ENCODE measurements around the gene STN1. TPM values are rescaled to one million over a fixed set of nuclear protein-coding genes. Genes with fewer than 3 reads are reported as not detected.
A peak's percentile ranks its signal among the peaks of the same experiment; 100 is the strongest.

STN1 gene
- total and polyA plus RNA-seq, 10 of the 15 experiments (the other 5 are each of a cell fraction or from before 2014, with no cell fraction given): 22.2 to 31.8 (median 28.5) TPM

DNA sequence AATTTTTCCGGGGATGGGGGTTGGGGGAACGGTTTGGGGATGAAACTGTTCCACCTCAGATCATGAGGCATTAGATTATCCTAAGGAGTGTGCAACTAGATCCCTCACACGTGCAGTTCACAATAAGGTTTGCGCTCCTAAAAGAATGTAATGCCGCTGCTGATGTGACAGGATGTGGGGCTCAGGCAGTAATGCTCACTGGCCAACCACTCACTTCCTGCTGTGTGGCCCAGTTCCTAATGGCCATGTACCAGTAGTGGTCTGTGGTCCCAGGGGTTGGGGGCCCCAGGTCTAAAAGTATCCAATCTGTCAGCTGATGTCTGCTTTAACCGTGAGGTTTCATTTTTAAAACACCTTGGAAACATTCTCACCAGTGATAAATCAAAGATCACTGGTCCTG, 2.2 kb downstream of the STN1 start (continued):
- TF ChIP-seq, protein P1, sequence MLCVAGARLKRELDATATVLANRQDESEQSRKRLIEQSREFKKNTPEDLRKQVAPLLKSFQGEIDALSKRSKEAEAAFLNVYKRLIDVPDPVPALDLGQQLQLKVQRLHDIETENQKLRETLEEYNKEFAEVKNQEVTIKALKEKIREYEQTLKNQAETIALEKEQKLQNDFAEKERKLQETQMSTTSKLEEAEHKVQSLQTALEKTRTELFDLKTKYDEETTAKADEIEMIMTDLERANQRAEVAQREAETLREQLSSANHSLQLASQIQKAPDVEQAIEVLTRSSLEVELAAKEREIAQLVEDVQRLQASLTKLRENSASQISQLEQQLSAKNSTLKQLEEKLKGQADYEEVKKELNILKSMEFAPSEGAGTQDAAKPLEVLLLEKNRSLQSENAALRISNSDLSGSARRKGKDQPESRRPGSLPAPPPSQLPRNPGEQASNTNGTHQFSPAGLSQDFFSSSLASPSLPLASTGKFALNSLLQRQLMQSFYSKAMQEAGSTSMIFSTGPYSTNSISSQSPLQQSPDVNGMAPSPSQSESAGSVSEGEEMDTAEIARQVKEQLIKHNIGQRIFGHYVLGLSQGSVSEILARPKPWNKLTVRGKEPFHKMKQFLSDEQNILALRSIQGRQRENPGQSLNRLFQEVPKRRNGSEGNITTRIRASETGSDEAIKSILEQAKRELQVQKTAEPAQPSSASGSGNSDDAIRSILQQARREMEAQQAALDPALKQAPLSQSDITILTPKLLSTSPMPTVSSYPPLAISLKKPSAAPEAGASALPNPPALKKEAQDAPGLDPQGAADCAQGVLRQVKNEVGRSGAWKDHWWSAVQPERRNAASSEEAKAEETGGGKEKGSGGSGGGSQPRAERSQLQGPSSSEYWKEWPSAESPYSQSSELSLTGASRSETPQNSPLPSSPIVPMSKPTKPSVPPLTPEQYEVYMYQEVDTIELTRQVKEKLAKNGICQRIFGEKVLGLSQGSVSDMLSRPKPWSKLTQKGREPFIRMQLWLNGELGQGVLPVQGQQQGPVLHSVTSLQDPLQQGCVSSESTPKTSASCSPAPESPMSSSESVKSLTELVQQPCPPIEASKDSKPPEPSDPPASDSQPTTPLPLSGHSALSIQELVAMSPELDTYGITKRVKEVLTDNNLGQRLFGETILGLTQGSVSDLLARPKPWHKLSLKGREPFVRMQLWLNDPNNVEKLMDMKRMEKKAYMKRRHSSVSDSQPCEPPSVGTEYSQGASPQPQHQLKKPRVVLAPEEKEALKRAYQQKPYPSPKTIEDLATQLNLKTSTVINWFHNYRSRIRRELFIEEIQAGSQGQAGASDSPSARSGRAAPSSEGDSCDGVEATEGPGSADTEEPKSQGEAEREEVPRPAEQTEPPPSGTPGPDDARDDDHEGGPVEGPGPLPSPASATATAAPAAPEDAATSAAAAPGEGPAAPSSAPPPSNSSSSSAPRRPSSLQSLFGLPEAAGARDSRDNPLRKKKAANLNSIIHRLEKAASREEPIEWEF (IDR thresholded peaks at IDR 0.05; ENCODE audit: insufficient replicate concordance, low read depth, low read length): no peak
- no peak for TF ChIP-seq CBX3 (IDR thresholded peaks at IDR 0.05; ENCODE audit: borderline replicate concordance, low read depth)
- TF ChIP-seq CREM (IDR thresholded peaks at IDR 0.05; ENCODE audit: low read depth): no peak
- no peak for TF ChIP-seq TAF1 (IDR thresholded peaks at IDR 0.05; ENCODE audit: borderline replicate concordance, low read depth, low read length)
- no peak for TF ChIP-seq ATF3 (IDR thresholded peaks at IDR 0.05; ENCODE audit: borderline replicate concordance, extremely low read depth, low read depth, low read length)
- no peak for TF ChIP-seq GABPA (IDR thresholded peaks at IDR 0.05; ENCODE audit: low read depth)
- no peak for TF ChIP-seq HDGF (IDR thresholded peaks at IDR 0.05)
- no peak for TF ChIP-seq FOXM1 (IDR thresholded peaks at IDR 0.05; ENCODE audit: low read depth, low read length)
- TF ChIP-seq SP1 (IDR thresholded peaks at IDR 0.05; ENCODE audit: low read depth, low read length): no peak
- TF ChIP-seq RCOR1 (conservative IDR thresholded peaks at IDR 0.05; ENCODE audit: low read depth, low read length): no peak
- no peak for TF ChIP-seq YBX1 (IDR thresholded peaks at IDR 0.05)
- TF ChIP-seq ZSCAN29 (IDR thresholded peaks at IDR 0.05): no peak
- no peak for TF ChIP-seq ZZZ3 (IDR thresholded peaks at IDR 0.05; ENCODE audit: control insufficient read depth, insufficient read length, low read depth)
- TF ChIP-seq HDAC6 (IDR thresholded peaks at IDR 0.05; ENCODE audit: unreplicated experiment): no peak
- TF ChIP-seq SUZ12 (IDR thresholded peaks at IDR 0.05; ENCODE audit: unreplicated experiment): no peak
- TF ChIP-seq SPI1 (IDR thresholded peaks at IDR 0.05; ENCODE audit: borderline replicate concordance, insufficient read depth, low read depth, low read length): peak; percentile 49; the same call in 1 of the 2 replicates
- no peak for TF ChIP-seq ZNF24 (IDR thresholded peaks at IDR 0.05)
- TF ChIP-seq, protein P2, sequence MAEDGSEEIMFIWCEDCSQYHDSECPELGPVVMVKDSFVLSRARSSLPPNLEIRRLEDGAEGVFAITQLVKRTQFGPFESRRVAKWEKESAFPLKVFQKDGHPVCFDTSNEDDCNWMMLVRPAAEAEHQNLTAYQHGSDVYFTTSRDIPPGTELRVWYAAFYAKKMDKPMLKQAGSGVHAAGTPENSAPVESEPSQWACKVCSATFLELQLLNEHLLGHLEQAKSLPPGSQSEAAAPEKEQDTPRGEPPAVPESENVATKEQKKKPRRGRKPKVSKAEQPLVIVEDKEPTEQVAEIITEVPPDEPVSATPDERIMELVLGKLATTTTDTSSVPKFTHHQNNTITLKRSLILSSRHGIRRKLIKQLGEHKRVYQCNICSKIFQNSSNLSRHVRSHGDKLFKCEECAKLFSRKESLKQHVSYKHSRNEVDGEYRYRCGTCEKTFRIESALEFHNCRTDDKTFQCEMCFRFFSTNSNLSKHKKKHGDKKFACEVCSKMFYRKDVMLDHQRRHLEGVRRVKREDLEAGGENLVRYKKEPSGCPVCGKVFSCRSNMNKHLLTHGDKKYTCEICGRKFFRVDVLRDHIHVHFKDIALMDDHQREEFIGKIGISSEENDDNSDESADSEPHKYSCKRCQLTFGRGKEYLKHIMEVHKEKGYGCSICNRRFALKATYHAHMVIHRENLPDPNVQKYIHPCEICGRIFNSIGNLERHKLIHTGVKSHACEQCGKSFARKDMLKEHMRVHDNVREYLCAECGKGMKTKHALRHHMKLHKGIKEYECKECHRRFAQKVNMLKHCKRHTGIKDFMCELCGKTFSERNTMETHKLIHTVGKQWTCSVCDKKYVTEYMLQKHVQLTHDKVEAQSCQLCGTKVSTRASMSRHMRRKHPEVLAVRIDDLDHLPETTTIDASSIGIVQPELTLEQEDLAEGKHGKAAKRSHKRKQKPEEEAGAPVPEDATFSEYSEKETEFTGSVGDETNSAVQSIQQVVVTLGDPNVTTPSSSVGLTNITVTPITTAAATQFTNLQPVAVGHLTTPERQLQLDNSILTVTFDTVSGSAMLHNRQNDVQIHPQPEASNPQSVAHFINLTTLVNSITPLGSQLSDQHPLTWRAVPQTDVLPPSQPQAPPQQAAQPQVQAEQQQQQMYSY (CRISPR knock-in tag; IDR thresholded peaks at IDR 0.05): no peak
- TF ChIP-seq MEF2A (IDR thresholded peaks at IDR 0.05; ENCODE audit: insufficient read depth, low read depth, low read length): no peak
- no peak for TF ChIP-seq RAD51 (IDR thresholded peaks at IDR 0.05)
- no peak for TF ChIP-seq E4F1 (IDR thresholded peaks at IDR 0.05; ENCODE audit: borderline replicate concordance, partially characterized antibody)

Measured in GM12878 (cell line).